Lower lobe of right lung (tissue), 2 donors: ENCODE data around the gene REV1. TPM values are rescaled to one million over a fixed set of nuclear protein-coding genes. Genes with fewer than 3 reads are reported as not detected.
"Not testable (repeated sequence)": the region's sequence is repeated elsewhere in the genome, so short reads cannot be mapped to it uniquely, and the experiment has no call there.

Source experiments
- ATAC-seq, 2 donors: fragments of 200-7000 bp; cut with Tn5 transposase; one replicate each; pipeline ENCODE4 v1.9.1; 2020 to 2022; ENCODE audit warnings: mild to moderate bottlenecking in 2 of 2, moderate library complexity in 2 of 2
- DNase-seq: peaks from one replicate; pipeline ENCODE4 v3.0.0-alpha.2; 2020
- H3K27ac ChIP-seq: fragments of 200-600 bp; one replicate; pipeline ENCODE4 v1.8.0; 2022
- H3K27me3 ChIP-seq: fragments of 200-600 bp; one replicate; pipeline ENCODE4 v1.8.0; 2022; ENCODE audit warnings: low read depth
- H3K36me3 ChIP-seq: fragments of 200-600 bp; one replicate; pipeline ENCODE4 v1.8.0; 2022; ENCODE audit warnings: mild to moderate bottlenecking
- H3K4me1 ChIP-seq: fragments of 200-600 bp; one replicate; pipeline ENCODE4 v1.8.0; 2022
- H3K4me3 ChIP-seq: fragments of 200-600 bp; one replicate; pipeline ENCODE4 v1.8.0; 2022; ENCODE audit warnings: mild to moderate bottlenecking
- H3K9me3 ChIP-seq: fragments of 200-600 bp; one replicate; pipeline ENCODE4 v1.8.0; 2022
- intact Hi-C: fragments of 100-400 bp; cut with DNase I; formaldehyde crosslinking; loops from one replicate; pipeline ENCODE4 v1.11.0; 2022
- total RNA-seq: library from RNA; stranded (reverse); fragmentation: NEBNext Ultra II Directional; extraction: Animal tissue kit (Norgen Biotek cat#: 25700); gene quantifications from one replicate; pipeline ENCODE4 v1.2.1, GENCODE V29; 2021
- TF ChIP-seq, protein P1 (sequence below): fragments of 200-600 bp; IDR thresholded peaks from one replicate; pipeline ENCODE4 v1.8.0; 2022; ENCODE audit warnings: antibody characterized with exemption, mild to moderate bottlenecking
- donor health status: DM: no; HTN: yes; CAD: no; lungs with severe emphysema.

The REV1 gene
- total RNA-seq, 1 donor from 2014 or later: 50.7 TPM

DNA sequence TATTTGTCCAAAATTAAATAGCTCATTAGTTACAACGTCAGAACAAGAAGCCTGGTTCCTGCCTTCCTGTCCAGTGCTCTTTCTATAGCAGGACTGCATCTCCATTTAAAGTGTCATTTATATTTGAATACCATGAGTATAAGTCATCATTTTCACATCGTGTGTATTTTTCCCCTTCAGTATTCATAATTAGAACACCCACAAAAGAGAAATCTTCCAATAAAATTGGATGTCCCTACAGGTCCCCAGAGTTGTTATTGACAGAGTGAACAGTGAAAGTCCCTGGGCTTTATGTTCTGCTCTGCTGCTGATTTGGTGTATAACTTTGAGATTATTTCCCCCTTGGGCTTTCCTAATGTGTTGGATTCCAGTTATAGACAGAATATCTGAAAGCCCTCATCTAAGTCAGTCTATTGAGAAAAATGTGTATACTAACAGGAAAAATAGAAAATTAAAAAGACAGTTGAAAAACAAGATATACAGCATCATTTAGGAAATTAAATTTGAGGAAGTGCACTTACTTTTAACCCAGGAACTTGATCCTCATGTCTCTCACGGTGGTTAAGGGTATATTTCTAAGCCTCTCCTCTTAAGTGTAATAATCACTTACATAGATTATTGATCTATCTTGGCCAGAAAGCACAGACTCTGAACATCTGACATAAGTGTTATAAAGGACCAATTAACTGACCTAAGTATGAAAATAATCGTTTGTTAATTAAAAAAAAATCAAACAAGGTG is 15.2 kb upstream of the REV1 start:
- TF ChIP-seq, protein P1, sequence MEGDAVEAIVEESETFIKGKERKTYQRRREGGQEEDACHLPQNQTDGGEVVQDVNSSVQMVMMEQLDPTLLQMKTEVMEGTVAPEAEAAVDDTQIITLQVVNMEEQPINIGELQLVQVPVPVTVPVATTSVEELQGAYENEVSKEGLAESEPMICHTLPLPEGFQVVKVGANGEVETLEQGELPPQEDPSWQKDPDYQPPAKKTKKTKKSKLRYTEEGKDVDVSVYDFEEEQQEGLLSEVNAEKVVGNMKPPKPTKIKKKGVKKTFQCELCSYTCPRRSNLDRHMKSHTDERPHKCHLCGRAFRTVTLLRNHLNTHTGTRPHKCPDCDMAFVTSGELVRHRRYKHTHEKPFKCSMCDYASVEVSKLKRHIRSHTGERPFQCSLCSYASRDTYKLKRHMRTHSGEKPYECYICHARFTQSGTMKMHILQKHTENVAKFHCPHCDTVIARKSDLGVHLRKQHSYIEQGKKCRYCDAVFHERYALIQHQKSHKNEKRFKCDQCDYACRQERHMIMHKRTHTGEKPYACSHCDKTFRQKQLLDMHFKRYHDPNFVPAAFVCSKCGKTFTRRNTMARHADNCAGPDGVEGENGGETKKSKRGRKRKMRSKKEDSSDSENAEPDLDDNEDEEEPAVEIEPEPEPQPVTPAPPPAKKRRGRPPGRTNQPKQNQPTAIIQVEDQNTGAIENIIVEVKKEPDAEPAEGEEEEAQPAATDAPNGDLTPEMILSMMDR: no peak
- no peaks in the 10 kb centered on the region for H3K9me3 ChIP-seq
- no peak overlapping the region for H3K27ac ChIP-seq
- no peaks in the 10 kb centered on the region for H3K27me3 ChIP-seq
- DNase-seq (no peak), ATAC-seq (no peak)
- H3K36me3 ChIP-seq: no peaks in the 10 kb centered on the region
- peaks cover 13% of the 10 kb centered on the region for H3K4me1 ChIP-seq
- H3K4me3 ChIP-seq: no peak overlapping the region
- intact Hi-C loops: no loop called here

DNA sequence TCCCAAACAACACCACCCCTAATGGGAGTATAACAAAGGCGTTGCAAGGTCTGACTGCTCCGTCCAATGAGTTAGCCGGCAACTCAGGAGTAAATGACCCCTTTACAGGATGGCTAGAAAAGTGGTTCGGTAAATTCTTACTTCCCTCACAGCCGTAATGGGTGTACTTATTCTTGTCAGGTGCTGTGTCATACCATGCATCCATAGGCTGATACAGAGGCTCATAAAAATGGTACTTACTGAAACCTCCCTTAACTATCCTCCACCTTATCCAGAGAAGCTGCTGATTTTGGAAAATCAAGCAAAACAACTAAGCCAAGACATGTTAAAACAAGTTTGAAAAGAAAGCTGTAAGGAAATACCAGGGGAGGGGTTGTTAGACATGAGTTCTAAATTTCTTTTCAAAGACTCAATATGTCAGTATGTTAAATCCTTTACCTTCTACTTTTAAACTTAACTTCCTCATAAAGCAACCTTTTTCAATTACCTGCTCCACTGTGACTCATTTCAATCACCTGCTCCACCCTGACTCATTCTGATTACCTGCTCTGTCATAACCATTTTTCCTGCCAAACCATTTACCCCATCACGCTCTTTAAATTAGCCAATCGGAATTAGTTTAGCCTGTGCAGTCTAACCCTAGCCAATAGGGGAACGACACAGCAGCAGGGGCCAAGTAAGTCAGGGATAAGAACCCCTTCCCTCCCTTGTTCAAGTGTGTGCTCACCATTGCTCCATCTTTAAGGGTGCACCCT is 14.0 kb upstream of the REV1 start:
- H3K27me3 ChIP-seq, H3K4me3 ChIP-seq, H3K4me1 ChIP-seq, H3K9me3 ChIP-seq, H3K36me3 ChIP-seq, DNase-seq, intact Hi-C loops: not testable (repeated sequence)
- peak overlapping the region; percentile 64 for H3K27ac ChIP-seq
- peak in 1 of 2 donors; percentile 7 for ATAC-seq

DNA sequence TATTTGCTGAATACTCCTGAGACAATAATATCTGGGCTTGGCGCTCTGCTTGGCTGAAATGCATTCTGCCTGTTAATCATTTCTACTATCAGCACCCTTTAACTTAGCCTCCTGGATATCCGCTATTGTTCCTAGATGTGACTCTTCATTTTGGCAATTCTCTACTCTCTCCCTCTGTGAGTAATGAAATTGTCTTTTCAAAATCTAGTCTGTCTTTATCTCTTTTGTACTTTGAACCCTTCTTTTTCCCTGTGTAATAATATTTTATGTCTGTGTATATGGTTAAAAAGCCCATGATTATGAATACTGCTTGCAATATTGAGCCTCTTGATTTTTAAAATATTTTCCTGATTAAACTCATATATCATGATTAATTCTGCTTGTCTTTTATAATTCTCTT is 6.2 kb upstream of the REV1 start:
- ATAC-seq (no peak), DNase-seq (no peak)
- intact Hi-C loops: no loop called here
- H3K4me1 ChIP-seq: peaks cover 2% of the 10 kb centered on the region
- no peaks in the 10 kb centered on the region for H3K36me3 ChIP-seq
- H3K4me3 ChIP-seq: no peak overlapping the region
- no peaks in the 10 kb centered on the region for H3K9me3 ChIP-seq
- TF ChIP-seq, protein P1: no peak
- no peaks in the 10 kb centered on the region for H3K27me3 ChIP-seq
- H3K27ac ChIP-seq: no peak overlapping the region

DNA sequence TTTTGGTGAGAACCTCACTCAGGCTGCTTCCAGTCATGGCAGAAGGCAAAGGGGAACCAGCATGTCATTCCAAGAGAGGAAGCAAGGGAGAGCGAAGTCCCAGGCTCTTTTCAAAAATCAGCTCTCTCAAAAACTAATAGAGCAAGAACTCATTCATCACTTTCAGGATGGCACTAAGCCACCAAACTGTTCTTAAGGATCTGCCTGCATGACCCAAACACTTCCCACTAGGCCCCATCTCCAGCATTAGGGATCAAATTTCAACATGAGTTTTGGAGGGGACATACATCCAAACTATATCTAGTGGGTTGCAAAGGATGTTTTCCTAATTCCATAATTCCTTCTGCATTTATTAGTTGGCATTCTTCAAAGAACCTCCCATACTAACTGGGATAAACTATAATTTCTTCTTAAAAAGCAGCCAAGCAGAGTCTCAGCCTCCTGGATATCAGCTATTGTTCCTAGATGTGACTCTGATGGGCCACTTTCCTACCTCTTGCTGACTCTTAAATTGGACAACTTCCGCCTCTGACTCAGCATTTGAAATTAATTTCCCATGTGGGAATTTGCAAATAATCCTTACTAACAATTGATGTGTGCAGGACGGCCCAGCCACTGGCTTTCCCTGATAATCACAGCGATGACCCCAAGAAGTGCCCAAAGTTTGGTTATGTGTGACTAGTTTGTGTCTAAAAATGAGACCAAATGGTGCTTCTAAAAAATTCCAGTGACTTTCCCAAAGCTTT is 5.5 kb upstream of the REV1 start:
- TF ChIP-seq, protein P1: no peak
- no peak for DNase-seq
- H3K4me3 ChIP-seq: no peak overlapping the region
- H3K4me1 ChIP-seq: peaks cover 8% of the 10 kb centered on the region
- H3K9me3 ChIP-seq: no peaks in the 10 kb centered on the region
- ATAC-seq: no peak
- intact Hi-C loops: no loop called here
- H3K27ac ChIP-seq: no peak overlapping the region
- no peaks in the 10 kb centered on the region for H3K27me3 ChIP-seq
- no peaks in the 10 kb centered on the region for H3K36me3 ChIP-seq

DNA sequence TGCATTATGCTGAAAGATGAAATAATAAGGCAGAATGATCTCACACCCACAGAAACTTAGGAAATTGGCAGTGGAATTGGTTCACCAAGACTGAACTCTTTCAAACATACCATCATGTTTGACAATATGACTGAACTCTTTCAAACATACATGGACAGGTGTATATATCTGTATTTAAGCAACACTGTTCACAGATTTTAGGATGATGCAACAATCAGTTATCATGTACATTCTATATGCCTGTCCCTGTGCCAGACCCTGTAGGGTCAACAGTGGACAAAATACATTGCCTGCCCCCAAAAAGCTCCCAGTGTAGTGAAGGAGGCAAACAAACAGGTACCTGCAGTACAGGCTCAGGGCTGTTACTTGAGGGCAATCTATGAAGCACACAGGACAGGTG is 2.9 kb upstream of the REV1 start:
- peaks cover 17% of the 10 kb centered on the region for H3K4me1 ChIP-seq
- DNase-seq (no peak), ATAC-seq (no peak)
- intact Hi-C loops: no loop called here
- TF ChIP-seq, protein P1: no peak
- no peaks in the 10 kb centered on the region for H3K9me3 ChIP-seq
- H3K27me3 ChIP-seq: no peaks in the 10 kb centered on the region
- H3K36me3 ChIP-seq: no peaks in the 10 kb centered on the region
- H3K27ac ChIP-seq: no peak overlapping the region
- H3K4me3 ChIP-seq: no peak overlapping the region
